T-helper 1 cell (primary cell): ENCODE data around the gene NOTCH1.

Experiments used
- DNase-seq, 5 donors: peaks; one replicate each; pipeline ENCODE4 v3.0.0-alpha.2; 2012 to 2020

The NOTCH1 gene

GRCh38 chr9:136499935-136500910, 45.6 kb downstream of the NOTCH1 start:
- no peak for DNase-seq

- no peak for DNase-seq
These were observed 46.5 kb downstream of the NOTCH1 start for GRCh38 chr9:136499071-136499934.

GRCh38 chr9:136497916-136498695, 47.7 kb downstream of the NOTCH1 start:
- no peak for DNase-seq

GRCh38 chr9:136496801-136497620, 48.8 kb downstream of the NOTCH1 start:
- DNase-seq: no peak

- no peak for DNase-seq
These were observed 49.7 kb downstream of the NOTCH1 start for GRCh38 chr9:136496181-136496580.

GRCh38 chr9:136495238-136495800, 50.5 kb downstream of the NOTCH1 start:
- no peak for DNase-seq

GRCh38 chr9:136494531-136495215, 51.2 kb downstream of the NOTCH1 start:
- DNase-seq: no peak

GRCh38 chr9:136494012-136494411, 51.8 kb downstream of the NOTCH1 start:
- DNase-seq: no peak

- DNase-seq: no peak
These were observed 52.3 kb downstream of the NOTCH1 start for GRCh38 chr9:136493567-136493971.

GRCh38 chr9:136492978-136493522, 52.8 kb downstream of the NOTCH1 start:
- DNase-seq: no peak

GRCh38 chr9:136489731-136490130, 56.1 kb downstream of the NOTCH1 start:
- DNase-seq: no peak

GRCh38 chr9:136488247-136489214, 57.3 kb downstream of the NOTCH1 start:
- peak; percentile 50 to 71 (median 68) for DNase-seq

GRCh38 chr9:136487672-136488071, 58.2 kb downstream of the NOTCH1 start:
- no peak for DNase-seq

- DNase-seq: no peak
These were observed 58.8 kb downstream of the NOTCH1 start for GRCh38 chr9:136486823-136487620.

- DNase-seq: no peak
These were observed 59.7 kb downstream of the NOTCH1 start for GRCh38 chr9:136486131-136486530.

GRCh38 chr9:136485049-136486045, 60.5 kb downstream of the NOTCH1 start:
- peak; percentile 57 to 83 (median 77) for DNase-seq
